IPS DF 4.7 (cell line): ENCODE results near the gene CDH23.

Source experiments
- DNase-seq: peaks from one replicate; pipeline ENCODE4 v3.0.0-alpha.2; 2013; ENCODE audit warnings: low spot score; ENCODE audit errors: extremely low read depth

CDH23 gene

GRCh38 chr10:71561003-71561574 is 164.4 kb downstream of the CDH23 start:
- DNase-seq = no peak

GRCh38 chr10:71562181-71562580 is 165.5 kb downstream of the CDH23 start:
- DNase-seq = no peak

- DNase-seq = no peak
Measured at GRCh38 chr10:71562904-71563303, 166.2 kb downstream of the CDH23 start.

- DNase-seq = no peak
Measured at GRCh38 chr10:71564194-71564820, 167.6 kb downstream of the CDH23 start.

- DNase-seq = no peak
Measured at GRCh38 chr10:71565284-71566000, 168.7 kb downstream of the CDH23 start.

GRCh38 chr10:71567006-71567405 is 170.3 kb downstream of the CDH23 start:
- no peak for DNase-seq

GRCh38 chr10:71568896-71569492 is 172.3 kb downstream of the CDH23 start:
- no peak for DNase-seq

- peak; percentile 60 for DNase-seq
Measured at GRCh38 chr10:71569775-71570588, 173.3 kb downstream of the CDH23 start.

- no peak for DNase-seq
Measured at GRCh38 chr10:71571460-71572175, 174.9 kb downstream of the CDH23 start.

- DNase-seq = no peak
Measured at GRCh38 chr10:71572962-71573361, 176.2 kb downstream of the CDH23 start.

GRCh38 chr10:71573562-71574518 is 177.1 kb downstream of the CDH23 start:
- DNase-seq = no peak

- no peak for DNase-seq
Measured at GRCh38 chr10:71575451-71575850, 178.7 kb downstream of the CDH23 start.

- DNase-seq = no peak
Measured at GRCh38 chr10:71575934-71576801, 179.4 kb downstream of the CDH23 start.

- no peak for DNase-seq
Measured at GRCh38 chr10:71576842-71577241, 180.1 kb downstream of the CDH23 start.

- no peak for DNase-seq
Measured at GRCh38 chr10:71577345-71577744, 180.6 kb downstream of the CDH23 start.

GRCh38 chr10:71578069-71578468 is 181.3 kb downstream of the CDH23 start:
- DNase-seq = no peak

GRCh38 chr10:71579668-71580067 is 182.9 kb downstream of the CDH23 start:
- no peak for DNase-seq

- DNase-seq = no peak
Measured at GRCh38 chr10:71580415-71580814, 183.7 kb downstream of the CDH23 start.

GRCh38 chr10:71580926-71581325 is 184.2 kb downstream of the CDH23 start:
- no peak for DNase-seq
